ENCODE data around the gene ASL.
"Not testable (repeated sequence)": the region's sequence is repeated elsewhere in the genome, so short reads cannot be mapped to it uniquely, and the experiment has no call there.

ASL gene

GRCh38 chr7:66076462-66077329 lies 1.1 kb downstream of the ASL start:
- no peak for DNase-seq (ENCODE audit: low read depth)

- DNase-seq (ENCODE audit: low read depth) = no peak
Measured at GRCh38 chr7:66078067-66078466, 2.4 kb downstream of the ASL start.

DNA sequence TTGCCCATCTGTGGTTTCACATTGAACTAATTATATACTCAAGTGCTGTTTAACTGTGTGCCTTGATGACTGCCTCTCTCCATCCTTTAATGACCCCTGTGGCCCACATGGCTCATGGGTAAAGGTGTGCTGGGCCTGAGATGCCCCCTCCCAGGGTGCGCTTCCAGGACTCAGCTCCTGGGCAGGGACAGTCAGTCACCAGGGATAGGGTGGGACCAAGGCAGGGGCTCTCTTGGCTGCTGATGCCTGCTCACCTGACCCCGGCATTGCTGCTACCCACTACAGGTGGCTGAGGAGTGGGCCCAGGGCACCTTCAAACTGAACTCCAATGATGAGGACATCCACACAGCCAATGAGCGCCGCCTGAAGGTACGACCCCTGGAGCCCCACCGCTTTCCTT lies 6.5 kb downstream of the ASL start:
- no peak for DNase-seq (ENCODE audit: low read depth)

DNA sequence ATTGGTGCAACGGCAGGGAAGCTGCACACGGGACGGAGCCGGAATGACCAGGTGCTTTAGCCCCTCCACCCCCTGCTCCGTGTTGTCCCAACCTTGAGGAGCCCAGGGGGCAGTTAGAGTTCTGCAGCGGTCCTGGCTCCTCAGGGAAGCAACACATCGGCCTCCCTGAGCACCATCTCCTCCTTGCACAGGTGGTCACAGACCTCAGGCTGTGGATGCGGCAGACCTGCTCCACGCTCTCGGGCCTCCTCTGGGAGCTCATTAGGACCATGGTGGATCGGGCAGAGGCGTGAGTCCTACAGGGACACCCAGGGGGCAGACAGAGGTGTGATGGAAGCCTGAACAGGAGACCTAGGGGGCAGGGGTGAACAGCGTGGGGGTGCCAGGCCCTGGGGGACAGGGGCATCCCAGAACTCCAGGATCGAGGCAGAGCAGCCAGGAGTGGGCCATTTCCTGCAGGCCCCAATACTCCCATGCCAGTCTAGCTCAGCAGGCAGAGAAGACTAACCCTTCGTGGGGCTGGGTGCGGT lies 7.3 kb downstream of the ASL start:
- DNase-seq (ENCODE audit: low read depth) = no peak

- no peak for DNase-seq (ENCODE audit: low read depth)
Measured at GRCh38 chr7:66083677-66084076, 8.1 kb downstream of the ASL start.

- DNase-seq (ENCODE audit: low read depth) = no peak
Measured at GRCh38 chr7:66088861-66089838, 13.5 kb downstream of the ASL start.

DNA sequence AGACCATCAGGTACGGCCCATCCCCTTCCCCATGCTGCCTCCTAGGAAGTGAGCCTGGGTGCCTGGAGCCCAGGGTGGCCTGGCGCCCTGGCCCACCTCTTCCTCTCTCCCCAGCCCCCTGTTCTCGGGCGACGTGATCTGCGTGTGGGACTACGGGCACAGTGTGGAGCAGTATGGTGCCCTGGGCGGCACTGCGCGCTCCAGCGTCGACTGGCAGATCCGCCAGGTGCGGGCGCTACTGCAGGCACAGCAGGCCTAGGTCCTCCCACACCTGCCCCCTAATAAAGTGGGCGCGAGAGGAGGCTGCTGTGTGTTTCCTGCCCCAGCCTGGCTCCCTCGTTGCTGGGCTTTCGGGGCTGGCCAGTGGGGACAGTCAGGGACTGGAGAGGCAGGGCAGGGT lies 17.0 kb downstream of the ASL start:
- no peak for DNase-seq (ENCODE audit: low read depth)

GRCh38 chr7:66095010-66095409 lies 19.4 kb downstream of the ASL start:
- no peak for DNase-seq (ENCODE audit: low read depth)

- DNase-seq (ENCODE audit: low read depth) = no peak
Measured at GRCh38 chr7:66099232-66099550, 23.6 kb downstream of the ASL start.

GRCh38 chr7:66099551-66100407 lies 24.2 kb downstream of the ASL start:
- DNase-seq (ENCODE audit: low read depth) = peak; percentile 92

DNA sequence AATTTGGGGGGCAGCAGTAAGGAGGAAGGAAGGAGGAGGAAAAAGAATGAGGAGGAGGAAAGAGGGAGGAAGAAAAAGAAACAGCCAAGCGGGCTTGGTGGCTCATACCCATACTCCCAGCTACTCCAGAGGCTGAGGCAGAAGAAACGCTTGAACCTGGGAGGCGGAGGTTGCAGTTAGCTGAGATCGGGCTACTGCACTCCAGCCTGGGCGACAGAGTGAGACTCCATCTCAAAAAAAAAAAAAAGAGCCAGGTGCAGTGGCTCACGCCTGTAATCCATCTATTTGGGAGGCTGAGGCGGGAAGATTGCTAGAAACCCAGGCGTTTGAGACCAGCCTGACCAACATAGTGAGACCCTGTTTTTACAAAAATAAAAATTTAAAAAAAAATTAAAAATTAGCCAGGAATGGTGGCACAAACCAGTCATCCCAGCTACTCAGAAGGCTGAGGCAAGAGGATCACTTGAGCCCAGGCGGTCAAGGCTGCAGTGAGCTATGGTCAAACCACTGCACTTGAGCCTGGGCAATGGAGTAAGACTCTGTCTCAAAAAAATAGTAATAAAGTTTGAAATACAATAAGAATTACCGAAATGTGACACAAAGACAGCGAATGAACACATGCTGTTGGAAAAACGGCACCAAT lies 24.9 kb downstream of the ASL start:
- DNase-seq (ENCODE audit: low read depth) = peak; percentile 23

- DNase-seq (ENCODE audit: low read depth) = not testable (repeated sequence)
Measured at GRCh38 chr7:66102168-66102567, 26.5 kb downstream of the ASL start.

DNA sequence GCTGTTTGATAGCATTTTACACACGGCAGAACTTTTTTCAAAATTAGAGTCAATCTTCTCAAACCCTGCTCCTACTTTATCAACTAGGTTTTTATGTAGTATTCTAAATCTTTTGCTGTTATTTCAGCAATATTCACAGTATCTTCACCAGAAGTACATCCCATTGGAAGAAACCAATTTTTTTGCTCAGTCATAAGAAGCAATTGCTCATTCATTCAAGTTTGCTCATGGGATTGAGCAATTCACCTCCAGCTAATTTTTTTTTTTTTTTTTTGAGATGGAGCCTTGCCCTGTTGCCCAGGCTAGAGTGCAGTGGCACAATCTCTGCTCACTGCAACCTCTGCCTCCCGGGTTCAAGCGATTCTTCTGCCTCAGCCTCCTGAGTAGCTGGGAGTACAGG lies 28.4 kb downstream of the ASL start:
- DNase-seq (ENCODE audit: low read depth) = peak; percentile 72

GRCh38 chr7:66105263-66105748 lies 29.7 kb downstream of the ASL start:
- DNase-seq (ENCODE audit: low read depth) = no peak

GRCh38 chr7:66108410-66108809 lies 32.8 kb downstream of the ASL start:
- DNase-seq (ENCODE audit: low read depth) = not testable (repeated sequence)

- peak; percentile 95 for DNase-seq (ENCODE audit: low read depth)
Measured at GRCh38 chr7:66110856-66111255, 35.2 kb downstream of the ASL start.

- peak; percentile 86 for DNase-seq (ENCODE audit: low read depth)
Measured at GRCh38 chr7:66114743-66115649, 39.4 kb downstream of the ASL start, which contains the start of gene CRCP. Gene CRCP (plus strand): TSS chr7:66114847. CDS start chr7:66114963, 116 bp downstream.

DNA sequence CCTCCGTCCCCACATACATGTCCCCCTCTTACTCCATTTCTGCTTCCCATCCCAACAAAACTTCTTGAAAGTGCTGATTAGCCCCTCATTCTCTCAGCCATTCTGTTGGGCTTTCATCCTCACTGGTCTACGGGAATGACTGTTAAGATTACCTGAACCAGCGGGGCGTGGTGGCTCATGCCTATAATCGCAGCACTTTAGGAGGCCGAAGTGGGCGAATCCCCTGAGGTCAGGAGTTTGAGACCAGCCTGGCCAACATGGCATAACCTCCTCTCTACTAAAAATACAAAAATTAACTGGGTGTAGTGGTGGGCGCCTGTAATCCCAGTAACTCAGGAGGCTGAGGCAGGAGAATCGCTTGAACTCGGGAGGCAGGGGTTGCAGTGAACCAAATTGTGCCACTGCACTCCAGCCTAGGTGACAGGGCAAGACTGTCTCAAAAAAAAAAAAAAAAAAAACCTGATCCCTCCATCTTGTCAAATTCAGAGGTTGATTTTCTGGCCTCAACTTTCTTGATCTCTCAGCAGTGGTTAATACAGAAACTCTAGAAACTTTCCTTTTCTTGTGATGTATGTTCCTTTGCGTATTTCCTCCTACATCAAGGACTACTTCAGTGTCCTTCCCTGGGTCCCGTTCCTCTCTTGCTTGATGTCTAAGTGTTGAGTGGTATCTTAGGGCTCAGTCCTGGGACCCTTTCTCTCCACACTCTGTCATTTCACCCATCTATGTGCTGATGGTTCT lies 41.2 kb downstream of the ASL start:
- DNase-seq (ENCODE audit: low read depth) = not testable (repeated sequence)

GRCh38 chr7:66118603-66119002 lies 43.0 kb downstream of the ASL start:
- DNase-seq (ENCODE audit: low read depth) = no peak
